Sigmoid colon (tissue), 4 donors: ENCODE results near the gene TULP3.

Experiments used
- CTCF ChIP-seq, 4 experiments: fragments of 450-650 bp in 3 of 4; fragments of 200-600 bp in 1 of 4; IDR thresholded peaks; one replicate each; pipeline ENCODE4 v1.5.1; 2016 to 2019; ENCODE audit warnings: antibody characterized with exemption in 4 of 4, mild to moderate bottlenecking in 3 of 4, moderate library complexity in 2 of 4
- EP300 ChIP-seq, 4 donors: sonication (generic); formaldehyde crosslinking; IDR thresholded peaks; one replicate each; pipeline ENCODE4 v1.6.1; 2017; ENCODE audit warnings: antibody characterized with exemption in 4 of 4
- POLR2A ChIP-seq, 2 donors: fragments of 450-650 bp; IDR thresholded peaks; one replicate each; pipeline ENCODE4 v1.6.1; 2016; ENCODE audit warnings: antibody characterized with exemption in 2 of 2, mild to moderate bottlenecking in 2 of 2, moderate library complexity in 2 of 2
- POLR2AphosphoS5 ChIP-seq, 4 donors: sonication (generic); formaldehyde crosslinking; IDR thresholded peaks; one replicate each; pipeline ENCODE4 v1.6.1; 2017; ENCODE audit warnings: antibody characterized with exemption in 4 of 4

- TF ChIP-seq CTCF (IDR thresholded peaks at IDR 0.05), result no peak
- no peak for TF ChIP-seq EP300 (IDR thresholded peaks at IDR 0.05)
- TF ChIP-seq POLR2A (IDR thresholded peaks at IDR 0.05), result no peak
- TF ChIP-seq POLR2AphosphoS5 (IDR thresholded peaks at IDR 0.05), result no peak
Observed at GRCh38 chr12:2851931-2852330, 38.8 kb upstream of the TULP3 start.
